Tibial nerve (tissue), 4 donors: ENCODE results near the gene SLC44A4. TPM values are rescaled to one million over a fixed set of nuclear protein-coding genes. Genes with fewer than 3 reads are reported as not detected.
A peak's percentile ranks its signal among the peaks of the same experiment; 100 is the strongest.

Experiments
- DNase-seq, 2 donors: peaks; one replicate each; pipeline ENCODE4 v3.0.0-alpha.2; 2019; ENCODE audit warnings: low spot score in 2 of 2
- H3K27ac ChIP-seq, 4 donors: fragments of 200-600 bp; sonication (generic) in 3 of 4; one replicate each; pipeline ENCODE4 v1.5.1; 2017 to 2019; ENCODE audit warnings: mild to moderate bottlenecking in 1 of 4
- H3K27me3 ChIP-seq, 2 donors: fragments of 200-600 bp; sonication (generic) in 1 of 2; one replicate each; pipeline versions ENCODE4 v1.5.1 to v1.6.0; 2017 to 2019
- H3K36me3 ChIP-seq, 3 donors: fragments of 200-600 bp; sonication (generic); one replicate each; pipeline ENCODE4 v1.5.1; 2018 to 2019
- H3K4me1 ChIP-seq, 4 donors: fragments of 200-600 bp; sonication (generic) in 3 of 4; one replicate each; pipeline ENCODE4 v1.5.1; 2017 to 2019
- H3K4me3 ChIP-seq, 4 donors: fragments of 200-600 bp; sonication (generic) in 3 of 4; one replicate each; pipeline ENCODE4 v1.5.1; 2017 to 2019; ENCODE audit warnings: mild to moderate bottlenecking in 1 of 4, moderate library complexity in 1 of 4
- H3K9me3 ChIP-seq, 4 donors: fragments of 200-600 bp; sonication (generic) in 3 of 4; one replicate each; pipeline ENCODE4 v1.5.1; 2017 to 2019
- CTCF ChIP-seq, 5 experiments: fragments of 200-600 bp in 3 of 5; fragments of 450-650 bp in 2 of 5; sonication (generic) in 3 of 5; IDR thresholded peaks; one replicate each; pipeline ENCODE4 v1.5.1; 2016 to 2019; ENCODE audit warnings: antibody characterized with exemption in 5 of 5, mild to moderate bottlenecking in 3 of 5, moderate library complexity in 2 of 5
- EP300 ChIP-seq, 2 donors: sonication (generic); formaldehyde crosslinking; IDR thresholded peaks; one replicate each; pipeline ENCODE4 v1.6.1; 2017; ENCODE audit warnings: antibody characterized with exemption in 2 of 2, mild to moderate bottlenecking in 1 of 2
- POLR2A ChIP-seq, 2 donors: fragments of 450-650 bp; IDR thresholded peaks; one replicate each; pipeline ENCODE4 v1.6.1; 2017; ENCODE audit warnings: antibody characterized with exemption in 2 of 2, mild to moderate bottlenecking in 2 of 2, moderate library complexity in 2 of 2
- WGBS, 2 donors: methylation state at CpG; one replicate each; pipeline ENCODE4 v1.1.5; 2018; 5-methylcytosine and 5-hydroxymethylcytosine counted together
- total RNA-seq, 4 donors: library from RNA; depleted of rRNA; stranded (reverse); fragments of >200 nt; gene quantifications; one replicate each; pipeline ENCODE4 v1.1.0, GENCODE V29; 2016

SLC44A4 gene
- under 1 TPM in 3 of 4 donors, not detected in 1; 0.22 to 0.84 (median 0.59) TPM for total RNA-seq

- Histone ChIP-seq H3K4me1 (no peaks in the 10 kb centered on the region), H3K27me3 (no peaks in the 10 kb centered on the region), H3K4me3 (peak within 1 kb of the TSS in 1 of 4 donors; percentile 14), H3K36me3 (peaks cover 8 to 44% (median 23%) of the 10 kb centered on the region in 3 donors), H3K27ac (peak within 1 kb of the TSS in 1 of 4 donors; percentile 70), H3K9me3 (no peaks in the 10 kb centered on the region)
- TF ChIP-seq POLR2A (IDR thresholded peaks at IDR 0.05), result no peak
- 35 to 48% methylated on average over 18 of the region's 18 CpGs for WGBS, 2 donors
- DNase-seq, result no peak
These were observed at the start of gene SLC44A4 for GRCh38 chr6:31878726-31879125. Gene SLC44A4, minus strand, starts transcription at chr6:31878997. Its CDS starts 17 bp downstream, at chr6:31878980.

DNA sequence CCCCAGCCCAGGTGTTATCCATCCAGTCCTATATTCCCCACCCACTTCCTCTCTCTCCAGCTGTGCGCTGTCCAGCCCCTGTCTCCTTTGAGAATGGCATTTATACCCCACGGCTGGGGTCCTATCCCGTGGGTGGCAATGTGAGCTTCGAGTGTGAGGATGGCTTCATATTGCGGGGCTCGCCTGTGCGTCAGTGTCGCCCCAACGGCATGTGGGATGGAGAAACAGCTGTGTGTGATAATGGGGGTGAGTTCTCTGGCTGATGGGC lies 49.8 kb upstream of the SLC44A4 start:
- 73 to 74% methylated on average over 9 of the region's 9 CpGs for WGBS, 2 donors
- H3K9me3 ChIP-seq, result no peaks in the 10 kb centered on the region
- H3K36me3 ChIP-seq, result no peaks in the 10 kb centered on the region
- TF ChIP-seq EP300 (IDR thresholded peaks at IDR 0.05) (no peak), CTCF (IDR thresholded peaks at IDR 0.05) (no peak), POLR2A (IDR thresholded peaks at IDR 0.05) (no peak)
- H3K27ac ChIP-seq, result no peak overlapping the region
- DNase-seq, result no peak
- no peaks in the 10 kb centered on the region for H3K4me1 ChIP-seq
- no peak overlapping the region for H3K4me3 ChIP-seq
- no peaks in the 10 kb centered on the region for H3K27me3 ChIP-seq

DNA sequence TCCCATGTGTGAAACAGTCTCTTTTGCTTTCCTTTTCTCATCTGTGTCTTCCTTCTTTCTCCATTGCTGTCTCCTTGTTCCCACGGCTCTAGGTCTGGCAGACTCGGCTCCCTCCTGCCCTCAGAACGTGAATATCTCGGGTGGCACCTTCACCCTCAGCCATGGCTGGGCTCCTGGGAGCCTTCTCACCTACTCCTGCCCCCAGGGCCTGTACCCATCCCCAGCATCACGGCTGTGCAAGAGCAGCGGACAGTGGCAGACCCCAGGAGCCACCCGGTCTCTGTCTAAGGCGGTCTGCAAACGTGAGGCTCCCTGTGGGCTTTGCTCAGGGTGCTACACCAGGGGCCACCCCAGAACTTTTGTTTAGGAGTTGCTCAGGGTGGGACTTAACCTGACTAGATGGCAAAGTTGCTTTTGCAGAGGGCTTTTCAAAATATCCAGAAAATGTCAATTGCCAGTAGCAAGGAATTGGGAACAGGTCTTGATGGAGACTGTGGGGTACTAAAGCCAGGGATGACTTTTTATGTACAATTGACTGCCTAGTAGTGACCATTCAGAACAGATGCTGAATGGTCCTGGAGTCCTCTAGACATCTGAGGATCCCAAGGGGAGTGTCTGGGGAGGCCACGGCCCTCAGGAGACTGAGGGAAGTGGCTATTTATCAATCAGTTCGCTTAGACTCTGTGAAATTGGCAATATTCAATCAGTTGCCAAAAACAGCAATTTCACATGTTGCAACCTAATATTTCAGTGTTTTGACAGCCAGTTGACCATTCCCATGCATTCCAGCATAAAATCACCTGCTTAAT lies 49.3 kb upstream of the SLC44A4 start:
- no peaks in the 10 kb centered on the region for H3K36me3 ChIP-seq
- no peak for DNase-seq
- no peaks in the 10 kb centered on the region for H3K27me3 ChIP-seq
- H3K9me3 ChIP-seq, result no peaks in the 10 kb centered on the region
- peak overlapping the region in 2 of 4 donors; percentile 19 to 30 for H3K27ac ChIP-seq
- H3K4me1 ChIP-seq, result no peaks in the 10 kb centered on the region
- TF ChIP-seq EP300 (IDR thresholded peaks at IDR 0.05) (no peak), CTCF (IDR thresholded peaks at IDR 0.05) (no peak), POLR2A (IDR thresholded peaks at IDR 0.05) (no peak)
- H3K4me3 ChIP-seq, result peak overlapping the region in 3 of 4 donors; percentile 19 to 34 (median 26)
- 71 to 74% methylated on average over 9 to 11 of the region's 11 CpGs for WGBS, 2 donors

- no peaks in the 10 kb centered on the region for H3K4me1 ChIP-seq
- TF ChIP-seq EP300 (IDR thresholded peaks at IDR 0.05), result no peak
- H3K27me3 ChIP-seq, result no peaks in the 10 kb centered on the region
- 54 to 56% methylated on average over 11 of the region's 11 CpGs for WGBS, 2 donors
- peak within 1 kb of the TSS in 3 of 4 donors; percentile 19 to 34 (median 26) for H3K4me3 ChIP-seq
- DNase-seq, result no peak
- H3K27ac ChIP-seq, result peak within 1 kb of the TSS in 2 of 4 donors; percentile 19 to 30
- no peaks in the 10 kb centered on the region for H3K9me3 ChIP-seq
- no peaks in the 10 kb centered on the region for H3K36me3 ChIP-seq
These were observed 48.6 kb upstream of the SLC44A4 start, which contains the start of gene C2 for GRCh38 chr6:31927242-31927862. Gene C2, plus strand, starts transcription at chr6:31927717. Its CDS starts 36 bp downstream, at chr6:31927753.

GRCh38 chr6:31922942-31923341 lies 44.1 kb upstream of the SLC44A4 start:
- Histone ChIP-seq H3K27ac (no peak overlapping the region), H3K4me1 (no peaks in the 10 kb centered on the region), H3K27me3 (no peaks in the 10 kb centered on the region), H3K9me3 (no peaks in the 10 kb centered on the region), H3K36me3 (no peaks in the 10 kb centered on the region), H3K4me3 (no peak overlapping the region)
- no peak for DNase-seq
- 6 to 18% methylated on average over 5 of the region's 5 CpGs for WGBS, 2 donors
- TF ChIP-seq POLR2A (IDR thresholded peaks at IDR 0.05), result no peak
- TF ChIP-seq EP300 (IDR thresholded peaks at IDR 0.05), result no peak
- TF ChIP-seq CTCF (IDR thresholded peaks at IDR 0.05), result no peak

- no peak for TF ChIP-seq POLR2A (IDR thresholded peaks at IDR 0.05)
- TF ChIP-seq EP300 (IDR thresholded peaks at IDR 0.05), result no peak
- no peak for TF ChIP-seq CTCF (IDR thresholded peaks at IDR 0.05)
- Histone ChIP-seq H3K27ac (no peak overlapping the region), H3K4me1 (no peaks in the 10 kb centered on the region), H3K36me3 (no peaks in the 10 kb centered on the region), H3K9me3 (no peaks in the 10 kb centered on the region), H3K4me3 (no peak overlapping the region), H3K27me3 (no peaks in the 10 kb centered on the region)
- 56 to 60% methylated on average over 2 of the region's 2 CpGs for whole genome bisulfite sequencing, 2 donors
- DNase-seq, result no peak
These were observed 42.0 kb upstream of the SLC44A4 start for GRCh38 chr6:31920811-31921210.
